ENCODE measurements around the gene LEKR1.

GRCh38 chr3:157063926-157064325 is 237.8 kb downstream of the LEKR1 start:
- TF ChIP-seq CREB5 (CRISPR knock-in tag; IDR thresholded peaks at IDR 0.05; ENCODE audit: low read depth) (no peak), BACH2 (CRISPR knock-in tag; IDR thresholded peaks at IDR 0.05; ENCODE audit: borderline replicate concordance) (no peak), ZC3H10 (CRISPR knock-in tag; IDR thresholded peaks at IDR 0.05) (no peak), CSDC2 (CRISPR knock-in tag; IDR thresholded peaks at IDR 0.05) (no peak)
